K562 treated with DMSO at 1 percent for 24 hours (cell line): Measurements from ENCODE around the gene KTI12. TPM values are rescaled to one million over a fixed set of nuclear protein-coding genes. Genes with fewer than 3 reads are reported as not detected.

Source experiments
- total RNA-seq: library from RNA; unstranded; fragments of 300-600 nt; gene quantifications from 2 replicates; pipeline ENCODE4 v1.2.3, GENCODE V29; 2022; ENCODE audit warnings: low read depth; ENCODE audit not compliant: insufficient read depth

Gene KTI12
- 43.4 and 47.7 TPM in 2 replicates for total RNA-seq

GRCh38 chr1:52033190-52034049 is at the start of gene KTI12:
TSS of gene KTI12 (minus strand) at chr1:52033810. CDS start at chr1:52033761, 49 bp downstream.

GRCh38 chr1:52056163-52056936 is 22.7 kb upstream of the KTI12 start, which contains the start of gene BTF3L4:
TSS of gene BTF3L4 (plus strand) at chr1:52056295. CDS start at chr1:52059848, 3,553 bp downstream.

GRCh38 chr1:52055066-52055865 is 21.7 kb upstream of the KTI12 start, which contains the start of gene TXNDC12:
TSS of gene TXNDC12 (minus strand) at chr1:52055191. CDS start at chr1:52055096, 95 bp downstream.

GRCh38 chr1:51990478-51990965 is 43.1 kb downstream of the KTI12 start, which contains the start of gene RAB3B:
TSS of gene RAB3B (minus strand) at chr1:51990700. CDS start at chr1:51977117, 13,583 bp downstream.

Other genes with a start within 250 kb of the KTI12 start
- gene NRDC, start 155.1 kb downstream of the KTI12 start, total RNA-seq: 153 and 178 TPM in 2 replicates
- gene RAB3B, start 43.1 kb downstream of the KTI12 start, total RNA-seq: 2.3 and 3.1 TPM in 2 replicates
- 70.9 and 85.0 TPM in 2 replicates for gene TXNDC12, start 21.4 kb upstream of the KTI12 start, total RNA-seq
- gene BTF3L4, start 22.5 kb upstream of the KTI12 start, total RNA-seq: 28.3 and 29.7 TPM in 2 replicates
- 5.4 and 6.5 TPM in 2 replicates for gene ZFYVE9, start 108.3 kb upstream of the KTI12 start, total RNA-seq